GM12874 (cell line): Measurements from ENCODE around the gene IL27RA.

Experiments used
- CTCF ChIP-seq: IDR thresholded peaks from 2 replicates; pipeline ENCODE4 v1.5.1; 2011; ENCODE audit warnings: low read depth, mild to moderate bottlenecking, control low read depth, low read length, moderate library complexity; ENCODE audit not compliant: insufficient read depth

The IL27RA gene

GRCh38 chr19:14031719-14032480, at the start of gene IL27RA:
TSS of gene IL27RA (plus strand) at chr19:14031762. CDS start at chr19:14031873, 111 bp downstream.
- TF ChIP-seq CTCF: peak; percentile 87

GRCh38 chr19:13981988-13982501, 49.5 kb upstream of the IL27RA start:
- TF ChIP-seq CTCF: no peak

GRCh38 chr19:13982773-13983172, 48.8 kb upstream of the IL27RA start:
- no peak for TF ChIP-seq CTCF

- TF ChIP-seq CTCF: no peak
These were observed 48.2 kb upstream of the IL27RA start for GRCh38 chr19:13983213-13983889.

- TF ChIP-seq CTCF: no peak
These were observed 47.4 kb upstream of the IL27RA start for GRCh38 chr19:13984186-13984585.

- no peak for TF ChIP-seq CTCF
These were observed 46.5 kb upstream of the IL27RA start for GRCh38 chr19:13984875-13985741.
